ENCODE data around the gene RAB2B. TPM values are rescaled to one million over a fixed set of nuclear protein-coding genes. Genes with fewer than 3 reads are reported as not detected.

Gene RAB2B
- total RNA-seq, 1 donor from 2014 or later, result 54.2 TPM

GRCh38 chr14:21505012-21505553, 28.3 kb upstream of the RAB2B start:
- H3K4me1 Mint-ChIP-seq, result peaks cover 14% of the 10 kb centered on the region
- no peaks in the 10 kb centered on the region for H3K27me3 Mint-ChIP-seq (ENCODE audit: insufficient read depth, low read depth)
- H3K9ac ChIP-seq, result no peak overlapping the region
- no peaks in the 10 kb centered on the region for H3K9me3 Mint-ChIP-seq
- H3K4me2 ChIP-seq, result no peak overlapping the region
- H3K27ac ChIP-seq, result peak overlapping the region; percentile 46
- DNase-seq (ENCODE audit: low spot score), result no peak
- H3K9me3 ChIP-seq (ENCODE audit: low read depth), result no peaks in the 10 kb centered on the region
- H3K27me3 ChIP-seq, result no peaks in the 10 kb centered on the region
- H3K4me3 ChIP-seq, result no peak overlapping the region
- H3K36me3 ChIP-seq, result peaks cover 15% of the 10 kb centered on the region
- H3K27ac Mint-ChIP-seq, result no peak overlapping the region
- no peak overlapping the region for H3K4me3 Mint-ChIP-seq
- peaks cover 37% of the 10 kb centered on the region for H3K36me3 Mint-ChIP-seq
- peaks cover 89% of the 10 kb centered on the region for H3K79me2 ChIP-seq (ENCODE audit: low read depth)
- H3K4me1 ChIP-seq, result peaks cover 4% of the 10 kb centered on the region
- H2AFZ ChIP-seq (replicated peaks), result no peak overlapping the region
- no peak for TF ChIP-seq CTCF (IDR thresholded peaks at IDR 0.05)
- TF ChIP-seq EZH2phosphoT487 (IDR thresholded peaks at IDR 0.05), result no peak
- H4K20me1 ChIP-seq (ENCODE audit: low read depth), result peaks cover 4% of the 10 kb centered on the region
- peaks cover 31% of the 10 kb centered on the region for H3F3A ChIP-seq (ENCODE audit: low read depth)

GRCh38 chr14:21503376-21503775, 26.6 kb upstream of the RAB2B start:
- Histone ChIP-seq H3K36me3 (peaks cover 20% of the 10 kb centered on the region), H3K27ac (peak overlapping the region; percentile 13), H2AFZ (replicated peaks) (no peak overlapping the region), H3K27me3 (no peaks in the 10 kb centered on the region), H3K79me2 (ENCODE audit: low read depth) (peaks cover 72% of the 10 kb centered on the region), H3K4me2 (no peak overlapping the region), H3K4me1 (peaks cover 6% of the 10 kb centered on the region), H3K4me3 (no peak overlapping the region), H4K20me1 (ENCODE audit: low read depth) (no peaks in the 10 kb centered on the region), H3F3A (ENCODE audit: low read depth) (peaks cover 46% of the 10 kb centered on the region), H3K9ac (no peak overlapping the region), H3K9me3 (ENCODE audit: low read depth) (no peaks in the 10 kb centered on the region)
- Mint-ChIP-seq H3K27me3 (ENCODE audit: insufficient read depth, low read depth) (no peaks in the 10 kb centered on the region), H3K4me1 (peaks cover 8% of the 10 kb centered on the region), H3K27ac (no peak overlapping the region), H3K36me3 (peaks cover 43% of the 10 kb centered on the region), H3K9me3 (no peaks in the 10 kb centered on the region), H3K4me3 (no peak overlapping the region)
- TF ChIP-seq EZH2 (IDR thresholded peaks at IDR 0.05), result no peak
- TF ChIP-seq CTCF (IDR thresholded peaks at IDR 0.05), result no peak
- TF ChIP-seq EZH2phosphoT487 (IDR thresholded peaks at IDR 0.05), result no peak
- DNase-seq (ENCODE audit: low spot score), result no peak

- H3K27ac ChIP-seq, result no peak overlapping the region
- Mint-ChIP-seq H3K36me3 (peaks cover 38% of the 10 kb centered on the region), H3K27ac (no peak overlapping the region), H3K4me1 (peaks cover 8% of the 10 kb centered on the region), H3K4me3 (no peak overlapping the region), H3K9me3 (no peaks in the 10 kb centered on the region), H3K27me3 (ENCODE audit: insufficient read depth, low read depth) (peaks cover 2% of the 10 kb centered on the region)
- H3K79me2 ChIP-seq (ENCODE audit: low read depth), result peaks cover 54% of the 10 kb centered on the region
- H3K9me3 ChIP-seq (ENCODE audit: low read depth), result no peaks in the 10 kb centered on the region
- H3K9ac ChIP-seq, result no peak overlapping the region
- peaks cover 54% of the 10 kb centered on the region for H3F3A ChIP-seq (ENCODE audit: low read depth)
- no peak overlapping the region for H3K4me2 ChIP-seq
- no peak for TF ChIP-seq CTCF (IDR thresholded peaks at IDR 0.05)
- no peaks in the 10 kb centered on the region for H4K20me1 ChIP-seq (ENCODE audit: low read depth)
- H2AFZ ChIP-seq (replicated peaks), result no peak overlapping the region
- peaks cover 18% of the 10 kb centered on the region for H3K36me3 ChIP-seq
- H3K4me3 ChIP-seq, result no peak overlapping the region
- peaks cover 6% of the 10 kb centered on the region for H3K4me1 ChIP-seq
- DNase-seq (ENCODE audit: low spot score), result no peak
- H3K27me3 ChIP-seq, result no peaks in the 10 kb centered on the region
Measured at GRCh38 chr14:21501568-21501967, 24.8 kb upstream of the RAB2B start.

Measured in neural progenitor cell (in vitro differentiated cells).